Measurements from ENCODE around the gene NAA38. TPM values are rescaled to one million over a fixed set of nuclear protein-coding genes. Genes with fewer than 3 reads are reported as not detected.

The NAA38 gene, protein sequence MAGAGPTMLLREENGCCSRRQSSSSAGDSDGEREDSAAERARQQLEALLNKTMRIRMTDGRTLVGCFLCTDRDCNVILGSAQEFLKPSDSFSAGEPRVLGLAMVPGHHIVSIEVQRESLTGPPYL
- total RNA-seq, result 72.6 and 78.8 TPM in 2 replicates

DNA sequence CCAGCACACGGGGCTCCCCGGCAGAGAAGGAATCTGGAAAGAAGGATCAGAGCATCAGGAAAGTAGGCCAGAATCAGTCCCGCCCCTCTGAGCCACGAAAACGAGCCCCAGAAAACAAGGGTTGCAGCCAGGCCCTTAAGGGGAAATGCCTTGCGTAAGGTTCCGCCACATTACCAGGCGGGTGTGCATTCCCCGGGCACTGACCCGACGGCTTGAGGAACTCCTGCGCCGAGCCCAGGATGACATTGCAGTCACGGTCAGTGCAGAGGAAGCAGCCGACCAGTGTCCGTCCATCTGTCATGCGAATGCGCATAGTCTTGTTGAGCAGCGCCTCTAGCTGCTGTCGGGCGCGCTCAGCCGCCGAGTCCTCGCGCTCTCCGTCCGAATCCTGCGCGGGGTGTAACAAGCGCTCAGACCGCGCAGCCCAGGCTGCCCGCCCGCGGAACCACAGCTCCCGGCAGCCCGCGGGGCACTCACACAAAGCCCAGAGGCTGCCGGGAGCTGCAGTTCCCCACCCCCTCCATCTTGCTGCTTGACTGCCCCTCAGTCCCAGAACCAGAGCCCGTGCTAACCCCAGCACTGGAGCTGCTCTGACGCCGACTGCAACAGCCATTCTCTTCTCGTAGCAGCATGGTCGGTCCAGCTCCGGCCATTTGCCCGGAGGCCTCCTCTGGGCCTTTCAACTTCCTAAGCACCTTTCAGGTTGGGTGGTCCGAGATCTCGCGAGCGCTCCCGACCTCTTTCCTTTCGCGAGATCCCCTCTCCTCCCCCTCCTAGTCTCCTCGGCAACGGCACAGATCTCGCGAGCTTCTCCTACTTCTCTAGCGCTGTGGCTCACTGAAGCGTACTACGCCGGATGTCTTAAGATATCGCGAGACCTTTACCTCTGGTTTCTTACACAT is at the start of gene NAA38:
Gene NAA38, minus strand, starts transcription at position 749 of the 902 bp plus-strand sequence. Its CDS starts 96 bp downstream, at position 653.

DNA sequence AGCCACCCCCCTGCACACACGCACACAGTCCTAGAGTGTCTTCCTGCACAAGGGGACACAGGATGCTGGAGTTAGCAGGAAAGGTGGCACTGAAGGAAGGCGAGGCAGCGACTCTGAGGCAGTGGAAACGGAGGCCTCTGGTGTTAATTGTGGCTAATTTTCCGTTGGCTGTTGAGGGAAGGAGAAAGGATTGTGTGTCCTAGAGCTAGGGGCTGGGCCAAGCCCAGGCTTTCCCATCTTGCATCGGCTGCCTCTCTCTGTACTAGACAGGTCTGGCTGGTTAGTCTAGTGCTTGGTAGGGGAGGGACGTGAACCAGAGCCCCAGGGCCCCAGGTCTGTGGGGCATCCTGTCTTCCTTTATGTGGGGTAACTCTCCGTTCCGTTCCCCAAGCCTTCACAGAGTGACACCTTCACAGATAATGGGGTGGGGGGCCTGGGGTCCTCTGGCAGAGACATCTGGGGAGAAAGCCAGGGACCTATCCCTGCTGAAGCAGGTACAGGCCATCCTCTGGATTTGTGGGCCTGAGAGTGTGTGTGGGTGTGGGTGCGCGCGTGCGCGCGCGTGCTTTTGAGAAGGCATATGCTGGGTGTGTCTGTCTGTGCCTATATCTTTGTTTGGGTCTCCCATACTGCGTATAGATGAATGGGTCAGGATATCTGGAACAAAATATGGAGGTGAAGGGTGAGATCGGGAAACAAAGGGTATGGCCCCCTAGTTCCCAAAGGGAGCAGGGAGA is 31.0 kb upstream of the NAA38 start, which contains the start of gene CHD3:
Gene CHD3, plus strand, starts transcription at position 606 of the 737 bp plus-strand sequence. CDS start 212 bp downstream, outside the sequence.

DNA sequence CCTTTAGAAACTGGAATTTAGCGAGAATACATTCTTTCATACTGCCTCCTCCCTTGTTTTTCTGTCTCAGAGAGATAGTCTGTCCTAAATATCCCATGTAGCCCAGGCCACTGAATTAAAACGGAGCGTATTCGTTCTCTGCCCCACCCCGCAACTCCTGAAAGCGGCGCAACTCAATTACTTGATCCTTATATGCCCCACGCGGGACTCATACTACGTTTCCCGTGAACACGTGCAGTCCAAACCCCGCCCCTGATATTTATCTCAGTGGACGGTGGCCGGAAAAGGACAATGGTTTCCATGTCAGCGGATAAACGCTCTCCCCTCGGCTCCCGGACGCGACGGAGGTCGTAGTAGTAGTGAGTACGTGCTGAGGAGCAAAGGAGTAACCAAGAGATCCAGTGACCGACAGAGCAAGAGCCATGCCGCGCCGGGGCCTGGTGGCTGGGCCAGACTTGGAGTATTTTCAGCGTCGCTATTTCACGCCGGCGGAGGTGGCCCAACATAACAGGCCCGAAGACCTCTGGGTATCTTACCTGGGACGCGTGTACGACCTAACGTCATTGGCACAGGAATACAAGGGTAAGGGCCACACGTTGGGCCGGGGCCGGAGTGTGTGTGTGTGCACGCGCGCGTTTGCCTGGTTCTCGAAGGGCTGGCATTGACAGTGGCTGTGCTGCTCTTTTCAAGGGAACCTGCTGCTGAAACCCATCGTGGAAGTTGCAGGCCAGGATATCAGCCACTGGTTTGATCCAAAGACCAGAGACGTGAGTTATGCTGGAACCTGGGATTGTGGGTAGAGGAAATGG is 558 bp upstream of the NAA38 start, which contains the start of gene CYB5D1:
Gene CYB5D1, plus strand, starts transcription at position 291 of the 809 bp plus-strand sequence. Its CDS starts 132 bp downstream, at position 423.

DNA sequence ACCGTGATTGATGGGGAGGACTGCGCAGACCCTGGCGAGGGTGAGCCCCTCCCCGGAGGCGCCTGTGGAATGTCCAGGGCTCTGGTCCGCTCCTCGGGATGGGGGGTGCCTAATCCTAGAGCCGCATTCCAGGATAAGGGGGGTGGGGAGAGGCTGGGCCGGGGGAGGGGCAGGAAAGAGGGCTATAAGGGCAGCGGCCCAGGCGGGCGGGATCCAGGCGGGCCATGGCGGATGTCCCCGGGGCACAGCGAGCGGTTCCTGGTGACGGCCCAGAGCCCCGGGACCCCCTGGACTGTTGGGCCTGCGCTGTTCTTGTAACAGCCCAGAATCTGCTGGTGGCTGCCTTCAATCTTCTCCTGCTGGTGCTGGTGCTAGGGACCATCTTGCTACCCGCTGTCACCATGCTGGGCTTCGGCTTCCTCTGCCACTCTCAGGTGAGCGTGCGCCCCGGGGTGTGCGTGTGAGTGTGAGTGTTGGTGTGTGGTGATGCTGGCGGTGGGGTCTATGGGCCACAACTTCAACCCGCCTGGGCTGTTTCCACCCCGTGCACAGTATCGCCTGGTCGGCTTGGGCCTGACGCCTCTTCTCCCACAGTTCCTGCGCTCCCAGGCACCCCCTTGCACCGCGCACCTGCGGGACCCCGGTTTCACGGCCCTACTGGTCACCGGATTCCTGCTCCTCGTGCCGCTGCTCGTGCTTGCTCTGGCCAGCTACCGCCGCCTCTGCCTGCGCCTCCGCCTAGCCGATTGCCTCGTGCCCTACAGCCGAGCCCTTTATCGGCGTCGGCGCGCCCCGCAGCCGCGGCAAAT is 2.3 kb downstream of the NAA38 start, which contains the start of gene TMEM88:
Gene TMEM88, plus strand, starts transcription at position 216 of the 809 bp plus-strand sequence. Its CDS starts 9 bp downstream, at position 225.

DNA sequence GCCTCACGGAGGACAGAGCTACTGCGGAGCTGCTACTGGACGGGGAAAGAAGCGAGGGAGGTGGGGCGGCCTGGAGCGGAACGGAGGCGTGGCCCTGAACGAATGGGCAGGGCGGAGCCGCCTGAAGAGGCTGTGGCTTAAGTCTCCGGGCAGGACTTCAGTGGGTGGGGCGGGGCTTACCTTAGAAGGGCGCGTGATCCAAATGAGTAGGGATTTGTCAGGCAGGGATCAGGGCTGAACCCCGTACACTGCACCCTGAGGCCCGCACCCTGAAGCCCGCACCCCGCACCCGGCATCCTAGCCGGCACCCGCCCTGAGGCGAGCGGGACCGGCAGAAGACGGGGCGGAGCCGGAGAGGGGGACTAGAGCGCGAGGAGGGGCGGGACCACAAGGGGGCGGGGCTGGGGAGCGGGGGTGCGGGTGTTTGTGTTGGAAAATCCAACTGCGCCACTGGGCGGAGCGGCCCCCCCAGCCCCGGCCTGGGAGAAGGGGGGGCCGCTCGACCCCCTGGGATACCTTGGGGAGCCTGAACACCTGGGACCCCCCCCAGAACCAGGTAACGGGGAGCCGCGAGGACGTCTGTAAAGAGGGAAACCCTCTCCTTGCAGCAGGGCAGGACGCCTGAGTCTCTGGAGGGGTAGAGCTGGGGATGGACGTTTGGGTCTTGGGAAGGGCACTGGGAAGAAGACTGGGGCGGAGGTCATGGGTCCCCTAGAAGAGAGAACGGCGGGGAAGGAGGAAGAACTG is 23.4 kb downstream of the NAA38 start, which contains the start of gene KDM6B:
Gene KDM6B, plus strand, starts transcription at position 423 of the 747 bp plus-strand sequence. CDS start 11,338 bp downstream, outside the sequence.

Other genes with a start within 250 kb of the NAA38 start
- 39.4 and 49.4 TPM in 2 replicates for gene FXR2, start 242.7 kb downstream of the NAA38 start, total RNA-seq
- gene SAT2, start 229.7 kb downstream of the NAA38 start, total RNA-seq, result 25.9 and 36.9 TPM in 2 replicates
- 0.28 and 0.51 TPM in 2 replicates for gene SHBG, start 227.4 kb downstream of the NAA38 start, total RNA-seq
- not detected in 2 replicates for gene ATP1B2, start 206.6 kb downstream of the NAA38 start, total RNA-seq
- gene TP53, start 170.1 kb downstream of the NAA38 start, total RNA-seq, result 47.3 and 58.3 TPM in 2 replicates
- 9.3 and 13.6 TPM in 2 replicates for gene WRAP53, start 169.1 kb downstream of the NAA38 start, total RNA-seq
- gene EFNB3, start 152.4 kb downstream of the NAA38 start, total RNA-seq, result 2.0 and 2.6 TPM in 2 replicates
- 0.21 and 0.33 TPM in 2 replicates for gene DNAH2, start 139.8 kb downstream of the NAA38 start, total RNA-seq
- gene KDM6B, start 23.3 kb downstream of the NAA38 start, total RNA-seq, result 7.7 and 8.0 TPM in 2 replicates
- gene TMEM88, start 2.5 kb downstream of the NAA38 start, total RNA-seq, result 0.63 TPM in 1 of 2 replicates, not detected in the other
- gene CYB5D1, start 444 bp upstream of the NAA38 start, total RNA-seq, result 6.5 and 7.0 TPM in 2 replicates
- 67.2 and 79.1 TPM in 2 replicates for gene CHD3, start 31.2 kb upstream of the NAA38 start, total RNA-seq
- 1.9 and 4.2 TPM in 2 replicates for gene RNF227, start 58.7 kb upstream of the NAA38 start, total RNA-seq
- 0.21 and 0.33 TPM in 2 replicates for gene KCNAB3, start 72.3 kb upstream of the NAA38 start, total RNA-seq
- gene TRAPPC1, start 74.4 kb upstream of the NAA38 start, total RNA-seq, result 88.2 and 93.5 TPM in 2 replicates
- gene CNTROB, start 74.6 kb upstream of the NAA38 start, total RNA-seq, result 17.9 and 20.2 TPM in 2 replicates
- gene GUCY2D, start 145.1 kb upstream of the NAA38 start, total RNA-seq, result 0.14 and 0.84 TPM in 2 replicates
- gene ALOX15B, start 181.5 kb upstream of the NAA38 start, total RNA-seq, result 50.2 and 69.3 TPM in 2 replicates
- 1.1 and 3.5 TPM in 2 replicates for gene ALOX12B, start 230.2 kb upstream of the NAA38 start, total RNA-seq